Testis (tissue), 3 donors: ENCODE measurements around the gene UTP4. TPM values are rescaled to one million over a fixed set of nuclear protein-coding genes. Genes with fewer than 3 reads are reported as not detected.

Source experiments
- DNase-seq: peaks from one replicate; pipeline ENCODE4 v3.0.0-alpha.2; 2019
- H3K27ac ChIP-seq, 2 donors: fragments of 200-600 bp; sonication (generic); one replicate each; pipeline ENCODE4 v1.5.1; 2019
- H3K27me3 ChIP-seq: fragments of 200-600 bp; sonication (generic); one replicate; pipeline ENCODE4 v1.5.1; 2019
- H3K36me3 ChIP-seq: fragments of 200-600 bp; sonication (generic); one replicate; pipeline ENCODE4 v1.5.1; 2017; ENCODE audit warnings: low read depth; ENCODE audit errors: missing control alignments
- H3K4me1 ChIP-seq: fragments of 200-600 bp; sonication (generic); one replicate; pipeline ENCODE4 v1.5.1; 2019
- H3K4me3 ChIP-seq, 2 donors: fragments of 200-600 bp; sonication (generic); one replicate each; pipeline ENCODE4 v1.5.1; 2017 to 2019
- H3K9me3 ChIP-seq: fragments of 200-600 bp; sonication (generic); one replicate; pipeline ENCODE4 v1.5.1; 2017
- POLR2A ChIP-seq: fragments of 450-650 bp; IDR thresholded peaks from one replicate; pipeline ENCODE4 v1.6.1; 2017; ENCODE audit warnings: antibody characterized with exemption, mild to moderate bottlenecking, moderate library complexity
- WGBS, 2 donors: methylation state at CpG; one replicate each; pipeline ENCODE4 v1.1.5; 2018; 5-methylcytosine and 5-hydroxymethylcytosine counted together
- intact Hi-C: fragments of 100-400 bp; cut with DNase I; formaldehyde crosslinking; loops from one replicate; pipeline ENCODE4 v1.15.1; 2023; ENCODE audit warnings: low total_unique reads
- polyA plus RNA-seq: library from polyadenylated mRNA; stranded (reverse); fragments of 350-450 nt; fragmentation: Illumina TruSeq; extraction: RNeasy Lipid Tissue Mini Kit (QIAGEN cat#74804); gene quantifications from one replicate; pipeline ENCODE4 v1.2.3, GENCODE V29; 2014; ENCODE audit warnings: low read depth, low replicate concordance; ENCODE audit not compliant: insufficient read depth
- total RNA-seq, 2 donors: library from RNA; depleted of rRNA; stranded (reverse); fragments of >200 nt; gene quantifications; one replicate each; pipeline ENCODE4 v1.2.3, GENCODE V29; 2016
- TF ChIP-seq, protein P1 (sequence below), 3 experiments: fragments of 450-650 bp in 2 of 3; fragments of 200-600 bp in 1 of 3; sonication (generic) in 1 of 3; IDR thresholded peaks; one replicate each; pipeline ENCODE4 v1.5.1; 2016 to 2019; ENCODE audit warnings: antibody characterized with exemption in 3 of 3, mild to moderate bottlenecking in 2 of 3, moderate library complexity in 1 of 3

The UTP4 gene
- total and polyA plus RNA-seq, 3 donors from 2014 or later, result 72.8 to 80.5 (median 78.3) TPM

GRCh38 chr16:69110406-69110805 lies 22.0 kb upstream of the UTP4 start:
- WGBS, 2 donors, result 87 to 90% methylated on average over 7 of the region's 7 CpGs
- no peak for TF ChIP-seq POLR2A
- TF ChIP-seq, protein P1, sequence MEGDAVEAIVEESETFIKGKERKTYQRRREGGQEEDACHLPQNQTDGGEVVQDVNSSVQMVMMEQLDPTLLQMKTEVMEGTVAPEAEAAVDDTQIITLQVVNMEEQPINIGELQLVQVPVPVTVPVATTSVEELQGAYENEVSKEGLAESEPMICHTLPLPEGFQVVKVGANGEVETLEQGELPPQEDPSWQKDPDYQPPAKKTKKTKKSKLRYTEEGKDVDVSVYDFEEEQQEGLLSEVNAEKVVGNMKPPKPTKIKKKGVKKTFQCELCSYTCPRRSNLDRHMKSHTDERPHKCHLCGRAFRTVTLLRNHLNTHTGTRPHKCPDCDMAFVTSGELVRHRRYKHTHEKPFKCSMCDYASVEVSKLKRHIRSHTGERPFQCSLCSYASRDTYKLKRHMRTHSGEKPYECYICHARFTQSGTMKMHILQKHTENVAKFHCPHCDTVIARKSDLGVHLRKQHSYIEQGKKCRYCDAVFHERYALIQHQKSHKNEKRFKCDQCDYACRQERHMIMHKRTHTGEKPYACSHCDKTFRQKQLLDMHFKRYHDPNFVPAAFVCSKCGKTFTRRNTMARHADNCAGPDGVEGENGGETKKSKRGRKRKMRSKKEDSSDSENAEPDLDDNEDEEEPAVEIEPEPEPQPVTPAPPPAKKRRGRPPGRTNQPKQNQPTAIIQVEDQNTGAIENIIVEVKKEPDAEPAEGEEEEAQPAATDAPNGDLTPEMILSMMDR (IDR thresholded peaks at IDR 0.05), result no peak
- intact Hi-C loops, result loop anchor here (10.0 kb wide), 1 partner anchor 256 kb away; no protein-coding TSS in a partner anchor
- Histone ChIP-seq H3K4me1 (peaks cover 18% of the 10 kb centered on the region), H3K27me3 (no peaks in the 10 kb centered on the region), H3K27ac (no peak overlapping the region), H3K9me3 (no peaks in the 10 kb centered on the region), H3K36me3 (no peaks in the 10 kb centered on the region), H3K4me3 (no peak overlapping the region)
- DNase-seq, result no peak

DNA sequence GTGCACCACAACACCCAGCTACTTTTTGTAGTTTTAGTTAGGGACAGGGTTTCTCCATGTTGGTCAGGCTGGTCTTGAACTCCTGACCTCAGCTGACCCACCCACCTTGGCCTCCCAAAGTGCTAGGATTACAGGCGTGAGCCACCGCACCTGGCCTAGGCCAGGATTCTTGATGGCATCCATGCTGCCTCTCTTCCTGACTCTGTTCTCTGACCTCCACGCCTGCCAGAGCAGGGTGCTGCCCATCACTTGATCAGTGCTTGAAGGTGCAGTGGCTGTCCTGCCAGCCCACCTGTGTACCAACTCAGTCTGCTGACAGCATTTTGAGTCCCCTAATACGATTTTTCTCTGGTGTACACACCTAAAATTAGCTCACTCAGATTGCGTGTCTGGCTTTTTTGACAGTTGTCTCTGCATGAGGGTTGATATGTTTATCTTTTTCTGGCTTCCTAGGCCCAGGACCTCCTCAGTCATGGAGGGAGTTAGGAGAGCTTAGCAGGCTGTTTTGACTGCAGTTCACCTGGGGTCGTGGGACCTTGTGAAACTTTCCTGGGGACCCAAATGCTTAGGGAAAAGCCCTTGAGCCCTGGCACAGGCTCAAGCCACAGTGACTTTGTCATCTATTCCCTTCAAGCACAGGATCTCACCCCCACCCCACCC lies 21.1 kb upstream of the UTP4 start:
- WGBS, 2 donors, result 85 to 86% methylated on average over 6 of the region's 6 CpGs
- H3K36me3 ChIP-seq, result no peaks in the 10 kb centered on the region
- H3K9me3 ChIP-seq, result no peaks in the 10 kb centered on the region
- no peaks in the 10 kb centered on the region for H3K27me3 ChIP-seq
- no peak overlapping the region for H3K4me3 ChIP-seq
- TF ChIP-seq, protein P1 (IDR thresholded peaks at IDR 0.05), result no peak
- TF ChIP-seq POLR2A, result no peak
- intact Hi-C loops, result loop anchor here (10.0 kb wide), 1 partner anchor 257 kb away; no protein-coding TSS in a partner anchor
- peaks cover 17% of the 10 kb centered on the region for H3K4me1 ChIP-seq
- no peak overlapping the region for H3K27ac ChIP-seq
- DNase-seq, result no peak

- peaks cover 13% of the 10 kb centered on the region for H3K4me1 ChIP-seq
- no peak overlapping the region for H3K4me3 ChIP-seq
- 65 to 93% methylated on average over 5 of the region's 5 CpGs for whole genome bisulfite sequencing, 2 donors
- no peak for DNase-seq
- no peak overlapping the region for H3K27ac ChIP-seq
- H3K27me3 ChIP-seq, result no peaks in the 10 kb centered on the region
- TF ChIP-seq, protein P1 (IDR thresholded peaks at IDR 0.05), result no peak
- TF ChIP-seq POLR2A, result no peak
- no peaks in the 10 kb centered on the region for H3K9me3 ChIP-seq
- no peaks in the 10 kb centered on the region for H3K36me3 ChIP-seq
- intact Hi-C loops, result loop anchor here (10.0 kb wide), 1 partner anchor 257 kb away; no protein-coding TSS in a partner anchor
Measured at GRCh38 chr16:69111876-69112230, 20.6 kb upstream of the UTP4 start.

DNA sequence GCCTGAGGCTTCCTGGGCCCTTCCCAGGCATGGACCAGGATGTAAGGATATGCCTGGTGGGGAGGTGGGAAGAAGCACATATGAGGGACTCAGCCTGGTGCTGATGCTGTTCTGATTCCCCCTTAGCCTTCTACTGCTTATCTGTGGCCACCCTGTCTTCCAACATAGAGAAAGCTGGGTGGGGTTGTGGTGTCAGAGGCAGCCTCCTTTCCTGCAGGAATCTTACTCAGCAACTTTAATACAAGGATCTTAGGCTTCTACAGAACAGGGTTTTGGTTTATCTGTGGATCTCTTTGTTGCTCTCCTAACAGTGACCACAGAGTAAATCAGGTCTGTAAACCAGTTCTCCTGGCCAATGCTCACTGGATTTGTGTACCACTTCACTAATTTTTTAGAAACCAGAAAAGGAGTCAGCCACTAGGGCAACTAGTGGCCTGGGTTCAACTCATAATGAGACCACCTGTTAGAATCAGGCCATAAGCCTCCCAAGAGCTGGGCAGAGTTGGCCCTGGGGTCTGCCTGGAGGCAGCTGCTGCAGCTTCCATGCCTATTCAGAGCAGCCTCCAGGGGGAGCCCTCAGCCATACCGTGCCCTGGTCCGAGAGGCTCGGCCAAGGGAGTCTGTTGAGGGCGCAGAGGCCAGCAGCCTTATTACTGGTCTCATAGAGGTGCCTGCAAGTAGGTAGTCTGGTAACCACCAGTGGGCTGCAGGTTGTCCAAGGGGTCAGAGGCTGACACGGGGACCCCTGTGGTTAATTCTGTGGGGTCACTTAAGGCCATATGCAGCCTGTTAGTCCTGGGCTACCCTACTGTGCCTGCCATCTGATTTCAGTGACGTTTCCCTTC lies 19.9 kb upstream of the UTP4 start:
- whole genome bisulfite sequencing, 2 donors, result 63 to 73% methylated on average over 6 of the region's 6 CpGs
- no peaks in the 10 kb centered on the region for H3K9me3 ChIP-seq
- intact Hi-C loops, result loop anchor here (10.0 kb wide), 1 partner anchor 258 kb away; no protein-coding TSS in a partner anchor
- H3K4me3 ChIP-seq, result no peak overlapping the region
- TF ChIP-seq, protein P1 (IDR thresholded peaks at IDR 0.05), result peak in 2 of 3 experiments; percentile 51 to 66
- TF ChIP-seq POLR2A, result no peak
- DNase-seq, result peak; percentile 77
- H3K27ac ChIP-seq, result no peak overlapping the region
- H3K27me3 ChIP-seq, result no peaks in the 10 kb centered on the region
- H3K4me1 ChIP-seq, result peaks cover 6% of the 10 kb centered on the region
- H3K36me3 ChIP-seq, result no peaks in the 10 kb centered on the region
